ENCODE measurements around the gene CARD9. TPM values are rescaled to one million over a fixed set of nuclear protein-coding genes. Genes with fewer than 3 reads are reported as not detected.
"Not testable (repeated sequence)": the region's sequence is repeated elsewhere in the genome, so short reads cannot be mapped to it uniquely, and the experiment has no call there.

Gene CARD9
- total RNA-seq, 2 donors from 2014 or later = 1.2 to 1.6 TPM

DNA sequence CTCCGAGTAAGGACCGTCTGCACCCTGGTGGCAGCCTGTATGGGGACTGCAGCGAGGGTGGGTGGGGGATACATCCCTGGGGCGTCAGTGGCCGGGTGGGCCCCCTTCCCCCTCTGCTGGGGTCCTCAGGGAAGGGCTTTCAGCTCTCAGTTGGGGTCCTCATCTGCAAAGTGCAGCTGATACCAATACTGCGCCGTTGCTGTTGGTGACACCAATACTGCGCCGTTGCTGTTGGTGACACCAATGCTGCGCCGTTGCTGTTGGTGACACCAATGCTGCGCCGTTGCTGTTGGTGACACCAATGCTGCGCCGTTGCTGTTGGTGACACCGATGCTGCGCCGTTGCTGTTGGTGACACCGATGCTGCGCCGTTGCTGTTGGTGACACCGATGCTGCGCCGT, 21.6 kb downstream of the CARD9 start:
- not testable (repeated sequence) for ATAC-seq (replicated peaks in 1 of 2); H3K9me3 Mint-ChIP-seq; H3K4me1 Mint-ChIP-seq (ENCODE audit: low read depth); DNase-seq; H3K27me3 Mint-ChIP-seq (ENCODE audit: low read depth); H3K4me3 Mint-ChIP-seq; H3K36me3 Mint-ChIP-seq (ENCODE audit: insufficient read depth in 2 of 2); H3K27ac Mint-ChIP-seq

DNA sequence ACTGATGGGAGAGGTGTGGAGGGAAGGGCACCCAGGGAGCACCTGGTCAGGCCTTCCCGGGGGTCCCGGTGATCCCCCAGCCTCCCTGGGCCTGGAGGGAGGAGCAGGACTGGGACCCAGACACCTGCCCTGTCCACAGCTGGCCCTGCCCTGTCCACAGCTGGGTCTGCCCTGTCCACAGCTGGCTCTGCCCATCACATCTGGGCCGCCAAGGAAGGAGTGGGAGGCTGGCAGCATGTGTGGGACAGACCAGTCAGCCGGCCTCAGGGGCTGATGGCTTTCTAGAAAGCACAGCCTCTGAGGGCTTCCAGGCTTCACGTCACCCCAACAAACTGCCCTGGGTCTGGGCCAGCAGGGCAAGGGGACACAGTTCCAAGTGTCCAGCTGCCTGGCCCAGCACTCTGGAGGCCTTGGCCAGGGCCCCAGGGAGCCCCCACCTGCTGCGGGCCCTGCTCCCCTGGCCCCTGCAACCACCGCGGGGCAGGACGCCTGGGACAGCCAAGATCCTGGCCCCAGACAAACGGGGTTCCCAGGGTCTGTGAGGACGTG, 22.1 kb downstream of the CARD9 start:
- Mint-ChIP-seq H3K9me3 (no peaks in the 10 kb centered on the region), H3K4me1 (ENCODE audit: low read depth) (no peaks in the 10 kb centered on the region), H3K36me3 (ENCODE audit: insufficient read depth in 2 of 2) (no peaks in the 10 kb centered on the region), H3K4me3 (no peak overlapping the region), H3K27me3 (ENCODE audit: low read depth) (no peaks in the 10 kb centered on the region), H3K27ac (no peak overlapping the region)
- no peak for DNase-seq
- no peak for ATAC-seq (replicated peaks in 1 of 2)

DNA sequence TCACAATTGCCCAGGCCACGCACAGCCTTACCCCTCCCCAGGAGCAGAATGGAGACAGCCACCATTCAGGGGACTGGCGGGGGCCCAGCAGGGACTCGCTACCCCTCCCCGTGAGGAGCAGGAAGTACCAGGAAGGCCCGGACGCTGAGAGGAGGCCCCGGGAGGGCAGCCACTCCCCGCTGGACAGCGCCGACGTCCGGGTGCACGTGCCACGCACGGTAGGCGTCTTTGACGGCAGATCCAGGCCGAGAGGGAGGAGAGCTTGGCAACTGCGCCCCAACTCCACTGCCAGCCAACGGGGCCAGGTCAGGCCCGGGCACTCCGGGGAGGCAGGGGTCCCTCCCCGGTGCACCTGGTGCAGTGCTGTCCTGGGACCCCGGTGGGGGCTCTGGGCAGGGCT, 23.9 kb downstream of the CARD9 start:
- H3K4me1 Mint-ChIP-seq (ENCODE audit: low read depth) = no peaks in the 10 kb centered on the region
- no peaks in the 10 kb centered on the region for H3K27me3 Mint-ChIP-seq (ENCODE audit: low read depth)
- no peak overlapping the region for H3K27ac Mint-ChIP-seq
- ATAC-seq (replicated peaks in 1 of 2) = no peak
- no peaks in the 10 kb centered on the region for H3K9me3 Mint-ChIP-seq
- H3K36me3 Mint-ChIP-seq (ENCODE audit: insufficient read depth in 2 of 2) = no peaks in the 10 kb centered on the region
- no peak for DNase-seq
- H3K4me3 Mint-ChIP-seq = no peak overlapping the region

DNA sequence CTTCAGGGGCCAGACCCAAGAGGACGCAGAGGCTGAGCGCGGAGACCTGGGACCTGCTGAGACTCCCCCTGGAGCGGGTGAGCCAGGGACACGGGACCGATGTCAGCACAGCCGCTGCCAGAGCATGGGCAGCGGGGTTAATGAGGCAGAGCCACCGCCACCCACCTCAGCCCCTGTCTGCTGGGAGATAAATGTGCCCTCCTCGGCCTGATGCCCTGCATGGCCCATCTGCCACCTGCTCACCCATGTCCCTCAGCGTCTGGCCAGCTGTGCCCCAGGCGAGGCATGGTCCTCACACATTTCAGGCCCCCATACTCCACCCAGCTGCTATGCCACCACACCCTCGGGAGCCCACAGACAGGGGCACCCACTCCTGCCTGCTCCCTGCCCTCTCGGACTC, 24.8 kb downstream of the CARD9 start:
- no peaks in the 10 kb centered on the region for H3K4me1 Mint-ChIP-seq (ENCODE audit: low read depth)
- H3K4me3 Mint-ChIP-seq = no peak overlapping the region
- H3K9me3 Mint-ChIP-seq = no peaks in the 10 kb centered on the region
- ATAC-seq (replicated peaks in 1 of 2) (no peak), DNase-seq (no peak)
- H3K36me3 Mint-ChIP-seq (ENCODE audit: insufficient read depth in 2 of 2) = no peaks in the 10 kb centered on the region
- H3K27me3 Mint-ChIP-seq (ENCODE audit: low read depth) = no peaks in the 10 kb centered on the region
- H3K27ac Mint-ChIP-seq = no peak overlapping the region

DNA sequence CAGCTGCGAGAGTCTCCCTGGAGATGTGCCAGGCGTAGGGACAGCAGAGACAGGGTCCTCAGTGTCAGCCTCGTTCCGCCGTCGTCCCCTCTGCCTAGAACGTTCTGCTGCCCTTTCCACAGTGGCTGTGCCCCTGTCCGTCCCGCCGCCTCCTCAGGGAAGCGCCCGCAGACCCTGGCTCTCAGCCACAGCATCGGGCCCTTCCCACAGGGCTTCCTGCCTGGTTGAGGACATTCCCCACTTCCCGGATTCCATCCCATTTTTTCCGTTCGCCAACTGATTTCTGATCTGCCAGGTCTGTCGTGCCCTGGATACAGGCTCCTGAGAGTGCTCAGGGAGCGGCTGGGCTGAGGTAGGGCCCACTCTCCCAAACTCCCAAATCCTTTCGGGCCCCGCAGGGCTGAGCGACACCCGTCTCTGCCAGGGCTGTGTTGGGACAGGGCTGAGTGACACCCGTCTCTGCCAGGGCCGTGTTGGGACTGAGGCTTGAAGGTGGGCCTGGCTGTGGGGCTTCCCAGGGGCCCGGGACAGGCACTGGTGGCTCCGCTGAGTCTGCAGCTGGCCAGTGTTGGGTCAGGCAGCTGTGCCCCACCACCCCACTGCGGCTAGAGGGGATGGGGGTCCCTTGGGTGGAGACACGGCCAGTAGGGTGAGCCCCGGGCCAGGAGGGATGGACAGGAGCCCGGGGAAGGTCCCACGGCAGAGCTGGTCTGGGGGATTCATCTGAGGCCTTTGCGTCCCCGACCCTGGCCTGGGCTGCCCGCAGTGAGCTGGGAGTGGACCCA, 25.8 kb downstream of the CARD9 start:
- H3K36me3 Mint-ChIP-seq (ENCODE audit: insufficient read depth in 2 of 2) = no peaks in the 10 kb centered on the region
- DNase-seq (no peak), ATAC-seq (replicated peaks in 1 of 2) (no peak)
- no peak overlapping the region for H3K4me3 Mint-ChIP-seq
- H3K4me1 Mint-ChIP-seq (ENCODE audit: low read depth) = no peaks in the 10 kb centered on the region
- H3K9me3 Mint-ChIP-seq = no peaks in the 10 kb centered on the region
- H3K27me3 Mint-ChIP-seq (ENCODE audit: low read depth) = no peaks in the 10 kb centered on the region
- H3K27ac Mint-ChIP-seq = no peak overlapping the region

DNA sequence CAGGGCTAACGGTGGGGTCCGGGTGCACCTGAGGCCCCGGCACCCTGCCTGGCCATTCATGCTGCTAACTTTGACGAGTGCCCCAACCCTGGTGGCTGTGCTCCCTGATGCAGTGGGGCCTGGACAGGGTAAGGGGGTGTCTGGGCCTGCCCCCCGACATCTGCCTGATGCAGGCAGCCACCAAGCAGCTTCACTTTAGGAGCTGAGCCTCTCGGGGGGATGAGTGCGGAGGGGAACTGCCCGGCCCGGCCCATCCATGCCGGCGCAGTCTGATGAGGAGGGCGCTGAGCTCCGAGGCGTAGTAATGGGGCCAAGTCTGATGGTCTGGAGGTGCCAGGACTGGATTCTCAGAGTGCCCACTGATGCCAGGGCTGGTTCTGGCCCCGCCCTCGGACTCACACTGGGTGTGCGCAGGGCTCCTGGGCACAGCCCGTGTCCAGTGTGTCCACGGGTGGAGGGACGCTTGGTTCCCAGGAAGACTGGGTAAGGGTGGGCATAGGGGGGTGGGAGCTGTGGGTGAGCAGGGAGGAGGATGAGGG, 26.5 kb downstream of the CARD9 start:
- H3K4me3 Mint-ChIP-seq = no peak overlapping the region
- H3K27me3 Mint-ChIP-seq (ENCODE audit: low read depth) = no peaks in the 10 kb centered on the region
- H3K36me3 Mint-ChIP-seq (ENCODE audit: insufficient read depth in 2 of 2) = no peaks in the 10 kb centered on the region
- no peaks in the 10 kb centered on the region for H3K4me1 Mint-ChIP-seq (ENCODE audit: low read depth)
- no peaks in the 10 kb centered on the region for H3K9me3 Mint-ChIP-seq
- ATAC-seq (replicated peaks in 1 of 2) = no peak
- DNase-seq = no peak
- H3K27ac Mint-ChIP-seq = no peak overlapping the region

DNA sequence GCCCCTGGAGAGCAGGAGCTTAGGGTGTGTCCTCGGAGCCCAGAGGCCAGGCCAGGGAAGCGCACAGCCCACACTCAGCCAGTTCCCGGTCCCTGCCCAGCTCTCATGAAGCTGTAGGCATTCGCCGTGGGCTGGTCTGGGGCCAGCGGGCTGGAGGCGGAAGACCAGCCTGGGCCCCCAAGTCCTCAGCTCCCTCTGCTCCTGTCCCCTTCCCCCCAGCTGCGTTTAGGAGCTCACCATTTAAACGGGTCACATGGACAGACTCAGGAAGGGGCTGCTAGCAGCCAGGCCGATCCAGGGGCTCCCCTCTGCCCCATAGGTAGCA, 27.4 kb downstream of the CARD9 start:
- ATAC-seq (replicated peaks in 1 of 2) (no peak), DNase-seq (no peak)
- Mint-ChIP-seq H3K4me1 (ENCODE audit: low read depth) (no peaks in the 10 kb centered on the region), H3K27me3 (ENCODE audit: low read depth) (no peaks in the 10 kb centered on the region), H3K9me3 (no peaks in the 10 kb centered on the region), H3K4me3 (no peak overlapping the region), H3K27ac (no peak overlapping the region), H3K36me3 (ENCODE audit: insufficient read depth in 2 of 2) (no peaks in the 10 kb centered on the region)

DNA sequence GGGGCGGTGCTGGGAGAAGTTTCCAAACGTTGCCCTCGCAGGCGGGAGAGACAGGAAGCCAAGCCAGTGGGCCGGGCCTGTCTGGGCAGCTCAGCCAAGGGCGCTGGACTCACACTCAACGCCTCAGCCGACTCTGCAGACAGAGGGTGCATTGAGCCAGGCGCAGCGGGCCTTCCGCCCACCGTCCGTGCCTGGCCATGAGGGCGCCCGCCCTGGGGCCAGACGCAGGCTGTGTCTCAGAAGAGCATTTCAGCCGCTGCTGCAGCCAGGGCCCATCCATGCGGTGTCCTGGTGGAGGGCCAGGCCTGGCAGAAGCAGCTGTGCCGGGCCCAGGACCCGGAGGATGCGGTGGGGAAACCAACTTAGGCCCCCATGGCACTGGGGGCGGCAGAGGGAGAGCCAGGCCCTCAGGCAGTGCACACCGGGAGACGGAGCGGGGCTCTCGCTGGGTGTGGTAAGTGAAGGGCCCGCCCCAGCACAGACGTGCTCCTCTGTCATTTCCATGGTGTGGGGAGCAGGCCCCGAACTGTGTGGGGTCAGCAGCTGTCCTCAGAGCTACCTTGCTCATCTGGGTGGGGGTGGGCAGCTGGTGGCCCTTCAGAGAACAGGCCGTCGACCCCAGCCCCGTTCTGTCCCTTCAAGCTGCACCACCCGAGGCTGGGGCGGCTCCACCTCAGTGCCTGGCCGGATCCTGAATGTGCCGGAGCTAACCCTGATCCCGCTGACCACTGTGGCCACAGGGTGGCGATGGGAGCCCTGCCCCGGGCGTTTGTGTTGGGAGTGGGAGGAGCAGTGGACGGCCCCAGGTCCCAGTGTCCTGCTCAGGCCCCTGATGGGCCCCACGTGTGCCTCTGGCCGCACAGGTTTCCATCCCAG, 27.9 kb downstream of the CARD9 start:
- no peaks in the 10 kb centered on the region for H3K36me3 Mint-ChIP-seq (ENCODE audit: insufficient read depth in 2 of 2)
- H3K27me3 Mint-ChIP-seq (ENCODE audit: low read depth) = no peaks in the 10 kb centered on the region
- H3K4me1 Mint-ChIP-seq (ENCODE audit: low read depth) = no peaks in the 10 kb centered on the region
- DNase-seq (no peak), ATAC-seq (replicated peaks in 1 of 2) (no peak)
- no peak overlapping the region for H3K27ac Mint-ChIP-seq
- no peaks in the 10 kb centered on the region for H3K9me3 Mint-ChIP-seq
- no peak overlapping the region for H3K4me3 Mint-ChIP-seq

DNA sequence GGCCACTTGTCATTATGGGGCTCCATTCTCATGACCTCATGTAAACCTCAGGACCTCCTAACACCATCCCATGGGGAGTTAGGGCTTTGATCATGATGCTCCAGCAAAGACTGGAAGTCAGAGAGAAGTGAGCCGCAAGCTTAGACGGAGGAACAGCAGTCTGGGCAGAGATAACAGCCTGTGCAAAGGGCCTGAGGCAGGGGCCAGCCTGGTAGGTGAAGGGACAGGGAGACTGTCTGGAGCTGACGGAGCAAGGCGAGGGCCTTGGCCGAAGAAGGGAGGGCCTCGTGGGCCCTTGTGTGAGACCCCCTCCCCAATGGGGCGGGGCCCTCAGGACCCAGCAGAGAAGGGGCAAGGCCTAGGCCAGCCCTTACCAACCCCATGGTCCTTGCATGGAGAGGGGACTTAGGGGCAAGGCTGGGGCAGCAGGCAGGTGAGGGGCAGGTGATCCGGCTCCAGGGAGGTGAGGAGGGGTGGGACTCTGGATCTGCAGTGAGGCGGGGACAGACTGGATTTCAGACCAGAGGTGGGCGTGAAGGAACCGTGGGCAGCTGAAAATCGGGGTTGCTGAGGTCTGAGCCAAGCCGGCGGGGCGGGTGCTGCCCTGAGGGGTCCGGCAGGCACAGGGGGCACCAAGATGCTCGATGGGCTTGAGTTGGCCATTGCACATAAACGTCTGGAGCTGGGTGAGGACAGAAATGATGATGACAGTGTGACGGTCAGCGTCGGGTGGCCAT, 28.8 kb downstream of the CARD9 start:
- DNase-seq (no peak), ATAC-seq (replicated peaks in 1 of 2) (no peak)
- Mint-ChIP-seq H3K27ac (no peak overlapping the region), H3K9me3 (no peaks in the 10 kb centered on the region), H3K4me1 (ENCODE audit: low read depth) (no peaks in the 10 kb centered on the region), H3K27me3 (ENCODE audit: low read depth) (no peaks in the 10 kb centered on the region), H3K4me3 (no peak overlapping the region), H3K36me3 (ENCODE audit: insufficient read depth in 2 of 2) (no peaks in the 10 kb centered on the region)

DNA sequence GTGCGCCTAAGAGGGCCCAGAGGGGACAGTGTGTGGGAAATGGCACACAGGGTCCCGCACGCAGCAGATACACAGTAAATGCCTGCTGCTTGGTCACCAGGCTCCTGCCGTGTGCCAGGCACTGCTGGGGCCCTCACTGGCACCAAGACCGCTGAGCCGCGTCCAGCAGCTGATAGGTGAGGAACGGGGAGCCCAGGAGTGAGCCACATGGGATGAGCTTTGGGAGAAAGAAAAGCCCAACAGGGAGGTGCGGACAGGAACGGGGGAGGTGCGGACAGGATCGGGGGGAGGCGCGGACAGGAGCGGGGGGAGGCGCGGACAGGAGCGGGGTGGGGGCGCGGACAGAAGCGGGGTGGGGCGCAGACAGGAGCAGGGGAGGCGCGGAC, 29.6 kb downstream of the CARD9 start:
- no peaks in the 10 kb centered on the region for H3K9me3 Mint-ChIP-seq
- H3K36me3 Mint-ChIP-seq (ENCODE audit: insufficient read depth in 2 of 2) = no peaks in the 10 kb centered on the region
- H3K4me3 Mint-ChIP-seq = no peak overlapping the region
- no peak overlapping the region for H3K27ac Mint-ChIP-seq
- no peaks in the 10 kb centered on the region for H3K27me3 Mint-ChIP-seq (ENCODE audit: low read depth)
- no peak for ATAC-seq (replicated peaks in 1 of 2)
- H3K4me1 Mint-ChIP-seq (ENCODE audit: low read depth) = no peaks in the 10 kb centered on the region
- DNase-seq = no peak

DNA sequence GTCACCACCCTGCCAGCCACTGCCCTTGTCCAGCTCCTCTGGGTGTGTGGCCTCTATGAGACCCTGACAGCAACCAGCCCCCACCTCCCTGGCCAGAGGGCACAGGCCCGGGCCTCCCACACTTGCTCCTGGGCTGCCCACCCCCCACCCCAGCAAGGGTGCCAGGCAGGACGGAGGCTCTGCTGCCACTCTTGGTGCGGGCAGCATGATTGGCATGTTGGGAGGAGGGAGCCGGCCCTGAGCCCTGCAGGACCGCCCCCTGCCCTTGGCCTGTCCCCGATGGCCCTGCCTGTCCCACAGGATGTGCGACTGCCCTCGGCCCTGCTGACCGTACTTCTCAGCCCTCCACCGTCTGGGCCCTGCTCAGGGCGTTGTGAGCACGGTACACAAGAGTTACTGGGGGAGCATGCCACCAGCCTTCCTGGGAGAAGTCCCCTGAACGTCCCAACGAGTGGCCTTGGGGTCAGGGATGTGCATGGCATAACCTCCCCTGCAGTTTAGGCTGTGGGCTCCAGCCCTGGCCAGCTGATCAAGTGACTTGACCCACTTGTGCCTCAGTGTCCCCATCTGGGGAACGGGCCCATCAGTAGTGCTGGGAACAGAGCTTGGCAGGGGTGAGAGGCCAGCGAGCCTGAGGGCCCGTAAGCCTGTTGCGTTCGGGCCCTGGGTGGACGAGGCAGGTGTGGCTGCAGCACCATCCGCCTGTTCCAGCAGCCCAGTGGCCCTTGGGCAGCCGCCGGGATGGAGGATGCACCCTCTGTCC, 30.2 kb downstream of the CARD9 start:
- Mint-ChIP-seq H3K36me3 (ENCODE audit: insufficient read depth in 2 of 2) (no peaks in the 10 kb centered on the region), H3K27me3 (ENCODE audit: low read depth) (no peaks in the 10 kb centered on the region), H3K27ac (no peak overlapping the region), H3K4me1 (ENCODE audit: low read depth) (no peaks in the 10 kb centered on the region), H3K4me3 (no peak overlapping the region), H3K9me3 (no peaks in the 10 kb centered on the region)
- no peak for DNase-seq
- no peak for ATAC-seq (replicated peaks in 1 of 2)
